ENCODE results near the gene MAP3K4. TPM values are rescaled to one million over a fixed set of nuclear protein-coding genes. Genes with fewer than 3 reads are reported as not detected.

Gene MAP3K4
- polyA plus RNA-seq, 3 donors, result 3.2 to 12.3 (median 3.5) TPM

DNA sequence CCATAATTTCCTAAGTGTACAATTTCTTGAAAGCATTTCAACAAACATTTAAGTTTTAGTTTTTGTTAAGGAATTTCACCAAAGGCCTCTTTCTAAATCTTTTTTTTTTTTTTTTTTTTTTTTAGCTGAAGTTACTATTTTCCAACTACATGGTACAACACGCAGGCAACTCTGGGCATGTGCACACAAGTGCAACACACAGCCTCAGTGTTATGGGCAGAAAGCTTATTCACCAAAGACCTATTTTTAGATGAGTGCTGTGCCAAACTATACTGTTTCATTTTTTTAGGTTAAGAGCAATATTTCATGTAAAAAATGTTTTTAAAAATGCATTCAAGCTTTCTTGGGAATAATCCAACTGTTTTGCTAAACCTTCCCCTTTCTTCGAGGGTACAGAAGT, 42.0 kb upstream of the MAP3K4 start:
- intact Hi-C loops (cut with micrococcal nuclease), result no loop called here

DNA sequence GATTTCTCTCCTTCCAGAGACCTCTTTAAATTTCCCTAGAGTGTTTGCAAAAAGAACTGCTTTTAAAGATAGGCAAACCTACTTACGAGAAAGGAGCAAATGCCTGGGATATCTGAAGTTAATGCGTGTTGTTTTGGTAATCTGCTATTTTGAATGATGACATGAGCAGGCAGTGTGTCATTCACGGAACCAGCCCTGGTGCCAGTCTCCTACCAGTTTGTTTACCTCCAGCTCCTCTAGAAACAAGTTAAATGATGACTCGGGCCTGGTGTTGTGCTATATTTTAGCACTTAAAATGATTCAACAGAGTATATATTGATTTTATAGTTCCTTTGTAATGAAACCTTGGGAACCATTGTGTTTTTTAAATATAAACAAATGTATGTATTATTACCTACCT, 41.1 kb upstream of the MAP3K4 start:
- Histone ChIP-seq H4K20me1 (ENCODE audit: insufficient read depth, low read length) (no peaks in the 10 kb centered on the region), H3K79me2 (ENCODE audit: insufficient read depth, low read length) (no peaks in the 10 kb centered on the region), H3K4me3 (replicated peaks in 1 of 3; ENCODE audit: low read depth in 2 of 3, low read length in 3 of 3) (no peak overlapping the region), H3K4me2 (replicated peaks; ENCODE audit: extremely low read depth, low read length, poor library complexity, severe bottlenecking) (no peak overlapping the region), H3K4me1 (ENCODE audit: control insufficient read depth in 1 of 2, insufficient read depth in 2 of 2, low read length in 2 of 2) (no peaks in the 10 kb centered on the region), H2AFZ (ENCODE audit: insufficient read depth, low read depth, low read length, poor library complexity, severe bottlenecking) (no peak overlapping the region), H3K9ac (ENCODE audit: insufficient read depth, low read length, poor library complexity, severe bottlenecking) (no peak overlapping the region), H3K36me3 (replicated peaks in 1 of 2; ENCODE audit: control insufficient read depth in 1 of 2, insufficient read depth in 2 of 2, low read length in 2 of 2) (no peaks in the 10 kb centered on the region), H3K27ac (ENCODE audit: low read depth in 1 of 2, low read length in 2 of 2) (no peak overlapping the region), H3K9me3 (replicated peaks in 1 of 2; ENCODE audit: control insufficient read depth in 1 of 2, insufficient read depth in 1 of 2, low read length in 2 of 2) (no peaks in the 10 kb centered on the region), H3K27me3 (ENCODE audit: control insufficient read depth in 2 of 2, insufficient read depth in 2 of 2, low read length in 2 of 2) (no peaks in the 10 kb centered on the region)
- peaks cover 0 to 3% (median 2%) of the 10 kb centered on the region in 7 donors for H3K9me3 Mint-ChIP-seq
- WGBS (ENCODE audit: insufficient coverage), result 80% methylated on average over 1 of the region's 4 CpGs
- H3K4me1 Mint-ChIP-seq, result peaks cover 1% of the 10 kb centered on the region
- H3K4me3 Mint-ChIP-seq, result no peak overlapping the region
- H3K27ac Mint-ChIP-seq, result no peak overlapping the region
- H3K36me3 Mint-ChIP-seq, result no peaks in the 10 kb centered on the region
- peaks cover 3 to 6% (median 4%) of the 10 kb centered on the region in 3 donors for H3K27me3 Mint-ChIP-seq (ENCODE audit: low read depth in 3 of 3)
- intact Hi-C loops (cut with micrococcal nuclease), result no loop called here
- TF ChIP-seq, protein P1, sequence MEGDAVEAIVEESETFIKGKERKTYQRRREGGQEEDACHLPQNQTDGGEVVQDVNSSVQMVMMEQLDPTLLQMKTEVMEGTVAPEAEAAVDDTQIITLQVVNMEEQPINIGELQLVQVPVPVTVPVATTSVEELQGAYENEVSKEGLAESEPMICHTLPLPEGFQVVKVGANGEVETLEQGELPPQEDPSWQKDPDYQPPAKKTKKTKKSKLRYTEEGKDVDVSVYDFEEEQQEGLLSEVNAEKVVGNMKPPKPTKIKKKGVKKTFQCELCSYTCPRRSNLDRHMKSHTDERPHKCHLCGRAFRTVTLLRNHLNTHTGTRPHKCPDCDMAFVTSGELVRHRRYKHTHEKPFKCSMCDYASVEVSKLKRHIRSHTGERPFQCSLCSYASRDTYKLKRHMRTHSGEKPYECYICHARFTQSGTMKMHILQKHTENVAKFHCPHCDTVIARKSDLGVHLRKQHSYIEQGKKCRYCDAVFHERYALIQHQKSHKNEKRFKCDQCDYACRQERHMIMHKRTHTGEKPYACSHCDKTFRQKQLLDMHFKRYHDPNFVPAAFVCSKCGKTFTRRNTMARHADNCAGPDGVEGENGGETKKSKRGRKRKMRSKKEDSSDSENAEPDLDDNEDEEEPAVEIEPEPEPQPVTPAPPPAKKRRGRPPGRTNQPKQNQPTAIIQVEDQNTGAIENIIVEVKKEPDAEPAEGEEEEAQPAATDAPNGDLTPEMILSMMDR (IDR thresholded peaks at IDR 0.05), result no peak
- DNase-seq, result no peak

More for the DNA sequence above, 42.0 kb upstream of the MAP3K4 start:
- Histone ChIP-seq H4K20me1 (ENCODE audit: insufficient read depth, low read length) (no peaks in the 10 kb centered on the region), H3K4me3 (replicated peaks in 1 of 3; ENCODE audit: low read depth in 2 of 3, low read length in 3 of 3) (no peak overlapping the region), H3K9me3 (replicated peaks in 1 of 2; ENCODE audit: control insufficient read depth in 1 of 2, insufficient read depth in 1 of 2, low read length in 2 of 2) (no peaks in the 10 kb centered on the region), H3K36me3 (replicated peaks in 1 of 2; ENCODE audit: control insufficient read depth in 1 of 2, insufficient read depth in 2 of 2, low read length in 2 of 2) (no peaks in the 10 kb centered on the region), H3K27ac (ENCODE audit: low read depth in 1 of 2, low read length in 2 of 2) (no peak overlapping the region), H3K9ac (ENCODE audit: insufficient read depth, low read length, poor library complexity, severe bottlenecking) (no peak overlapping the region), H3K4me2 (replicated peaks; ENCODE audit: extremely low read depth, low read length, poor library complexity, severe bottlenecking) (no peak overlapping the region), H2AFZ (ENCODE audit: insufficient read depth, low read depth, low read length, poor library complexity, severe bottlenecking) (no peak overlapping the region), H3K27me3 (ENCODE audit: control insufficient read depth in 2 of 2, insufficient read depth in 2 of 2, low read length in 2 of 2) (no peaks in the 10 kb centered on the region), H3K4me1 (ENCODE audit: control insufficient read depth in 1 of 2, insufficient read depth in 2 of 2, low read length in 2 of 2) (no peaks in the 10 kb centered on the region), H3K79me2 (ENCODE audit: insufficient read depth, low read length) (no peaks in the 10 kb centered on the region)
- H3K4me1 Mint-ChIP-seq, result peaks cover 1% of the 10 kb centered on the region
- TF ChIP-seq, protein P1 (IDR thresholded peaks at IDR 0.05), result no peak
- H3K9me3 Mint-ChIP-seq, result peaks cover 0 to 3% (median 0%) of the 10 kb centered on the region in 7 donors
- H3K27ac Mint-ChIP-seq, result no peak overlapping the region
- no peak overlapping the region for H3K4me3 Mint-ChIP-seq
- H3K36me3 Mint-ChIP-seq, result no peaks in the 10 kb centered on the region
- no peak for DNase-seq
- no CpG with 5 or more reads among the region's 2 CpGs for WGBS (ENCODE audit: insufficient coverage)
- H3K27me3 Mint-ChIP-seq (ENCODE audit: low read depth in 3 of 3), result peaks cover 3 to 6% (median 4%) of the 10 kb centered on the region in 3 donors

Data from CD14-positive monocyte (primary cell).